PC-9 (cell line): Measurements from ENCODE around the gene DTX1. TPM values are rescaled to one million over a fixed set of nuclear protein-coding genes. Genes with fewer than 3 reads are reported as not detected.

Experiments
- BruUV-seq: library from RNA; stranded (reverse); fragments of 400-500 nt; replicated peaks from 2 replicates; lab custom pipeline; 2021; lab: Mats Ljungman, UMichigan
- CTCF ChIA-PET: fragments of 300-600 bp; sonication (Branson Sonifier 250); formaldehyde crosslinking; loops from one replicate; lab custom pipeline; 2022; ENCODE audit warnings: antibody characterized with exemption; lab: Charles Lee
- POLR2A ChIA-PET: fragments of 300-600 bp; sonication (Branson Sonifier 250); formaldehyde crosslinking; loops from one replicate; lab custom pipeline; 2022; ENCODE audit warnings: antibody characterized with exemption; ENCODE audit not compliant: unreplicated experiment; lab: Charles Lee
- DNase-seq, 2 experiments: peaks; one replicate each; pipeline versions ENCODE4 v3.0.0 to v3.0.0-alpha.2; 2015 to 2022; ENCODE audit warnings: mixed read lengths in 1 of 2
- H2AFZ ChIP-seq: fragments of 200-600 bp; sonication (generic); 2 replicates; pipeline ENCODE4 v1.8.1; 2017; ENCODE audit warnings: antibody characterized with exemption
- H3F3A ChIP-seq: fragments of 200-600 bp; sonication (generic); 2 replicates; pipeline ENCODE4 v1.8.1; 2017; ENCODE audit warnings: antibody characterized with exemption, mild to moderate bottlenecking, low read depth; ENCODE audit not compliant: insufficient read depth
- H3K27ac ChIP-seq: fragments of 200-600 bp; sonication (generic); 2 replicates; pipeline ENCODE4 v1.6.1; 2016; ENCODE audit warnings: mixed run types
- H3K27me3 ChIP-seq: fragments of 200-600 bp; sonication (generic); 2 replicates; pipeline ENCODE4 v1.6.1; 2016; ENCODE audit warnings: low read depth, mixed run types; ENCODE audit not compliant: insufficient read depth
- H3K36me3 ChIP-seq: fragments of 200-600 bp; sonication (generic); 2 replicates; pipeline ENCODE4 v1.6.1; 2016; ENCODE audit warnings: low read depth, mixed run types
- H3K4me1 ChIP-seq: fragments of 200-600 bp; sonication (generic); replicated peaks from 2 replicates; pipeline ENCODE4 v1.6.1; 2016; ENCODE audit warnings: mixed run types; ENCODE audit not compliant: insufficient read depth
- H3K4me2 ChIP-seq: fragments of 200-600 bp; sonication (generic); 2 replicates; pipeline ENCODE4 v1.6.1; 2017; ENCODE audit warnings: mixed run types
- H3K4me3 ChIP-seq: fragments of 200-600 bp; sonication (generic); 2 replicates; pipeline ENCODE4 v1.6.1; 2016; ENCODE audit warnings: mixed run types
- H3K79me2 ChIP-seq: fragments of 200-600 bp; sonication (generic); 2 replicates; pipeline ENCODE4 v1.6.1; 2017; ENCODE audit warnings: low read depth, mixed run types
- H3K9me2 ChIP-seq: fragments of 200-600 bp; sonication (generic); 2 replicates; pipeline ENCODE4 v1.8.1; 2017; ENCODE audit warnings: mild to moderate bottlenecking; ENCODE audit not compliant: insufficient read depth
- H3K9me3 ChIP-seq: fragments of 200-600 bp; sonication (generic); 2 replicates; pipeline ENCODE4 v1.8.1; 2016; ENCODE audit warnings: low read depth; ENCODE audit not compliant: insufficient read depth
- H4K20me1 ChIP-seq: fragments of 200-600 bp; sonication (generic); 2 replicates; pipeline ENCODE4 v1.8.1; 2017; ENCODE audit not compliant: insufficient read depth
- EZH2 ChIP-seq: fragments of 200-600 bp; sonication (generic); IDR thresholded peaks from 2 replicates; pipeline ENCODE4 v1.8.0; 2017; ENCODE audit warnings: antibody characterized with exemption, low read depth
- intact Hi-C: fragments of 100-400 bp; cut with micrococcal nuclease; formaldehyde crosslinking; loops from one replicate; pipeline ENCODE4 v1.10.0; 2022; ENCODE audit not compliant: unreplicated experiment
- total RNA-seq: library from RNA; stranded (reverse); gene quantifications from 2 replicates; pipeline ENCODE4 v1.2.3, GENCODE V29; 2021
- TF ChIP-seq, protein P1 (sequence below): fragments of 200-600 bp; sonication (generic); conservative IDR thresholded peaks from 2 replicates; pipeline ENCODE4 v1.6.1; 2017; ENCODE audit warnings: mixed run types, antibody characterized with exemption, mild to moderate bottlenecking, moderate library complexity

DTX1 gene
- total RNA-seq, 1 experiment from 2014 or later = 0.13 TPM

- Histone ChIP-seq H3K4me2 (no peak overlapping the region), H4K20me1 (no peaks in the 10 kb centered on the region), H3K79me2 (no peaks in the 10 kb centered on the region), H2AFZ (no peak overlapping the region), H3K4me1 (no peaks in the 10 kb centered on the region), H3K36me3 (no peaks in the 10 kb centered on the region), H3K4me3 (no peak overlapping the region), H3K9me3 (no peaks in the 10 kb centered on the region), H3K27me3 (peaks cover 69% of the 10 kb centered on the region), H3K27ac (no peak overlapping the region), H3F3A (no peaks in the 10 kb centered on the region), H3K9me2 (no peaks in the 10 kb centered on the region)
- POLR2A ChIA-PET = no interaction called here
- TF ChIP-seq EZH2 = no peak
- TF ChIP-seq, protein P1, sequence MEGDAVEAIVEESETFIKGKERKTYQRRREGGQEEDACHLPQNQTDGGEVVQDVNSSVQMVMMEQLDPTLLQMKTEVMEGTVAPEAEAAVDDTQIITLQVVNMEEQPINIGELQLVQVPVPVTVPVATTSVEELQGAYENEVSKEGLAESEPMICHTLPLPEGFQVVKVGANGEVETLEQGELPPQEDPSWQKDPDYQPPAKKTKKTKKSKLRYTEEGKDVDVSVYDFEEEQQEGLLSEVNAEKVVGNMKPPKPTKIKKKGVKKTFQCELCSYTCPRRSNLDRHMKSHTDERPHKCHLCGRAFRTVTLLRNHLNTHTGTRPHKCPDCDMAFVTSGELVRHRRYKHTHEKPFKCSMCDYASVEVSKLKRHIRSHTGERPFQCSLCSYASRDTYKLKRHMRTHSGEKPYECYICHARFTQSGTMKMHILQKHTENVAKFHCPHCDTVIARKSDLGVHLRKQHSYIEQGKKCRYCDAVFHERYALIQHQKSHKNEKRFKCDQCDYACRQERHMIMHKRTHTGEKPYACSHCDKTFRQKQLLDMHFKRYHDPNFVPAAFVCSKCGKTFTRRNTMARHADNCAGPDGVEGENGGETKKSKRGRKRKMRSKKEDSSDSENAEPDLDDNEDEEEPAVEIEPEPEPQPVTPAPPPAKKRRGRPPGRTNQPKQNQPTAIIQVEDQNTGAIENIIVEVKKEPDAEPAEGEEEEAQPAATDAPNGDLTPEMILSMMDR = no peak
- intact Hi-C loops = no loop called here
- CTCF ChIA-PET = no interaction called here
- BruUV-seq = no TSS peak
- no peak for DNase-seq
Observed at GRCh38 chr12:113064395-113065125, 8.0 kb downstream of the DTX1 start.

DNA sequence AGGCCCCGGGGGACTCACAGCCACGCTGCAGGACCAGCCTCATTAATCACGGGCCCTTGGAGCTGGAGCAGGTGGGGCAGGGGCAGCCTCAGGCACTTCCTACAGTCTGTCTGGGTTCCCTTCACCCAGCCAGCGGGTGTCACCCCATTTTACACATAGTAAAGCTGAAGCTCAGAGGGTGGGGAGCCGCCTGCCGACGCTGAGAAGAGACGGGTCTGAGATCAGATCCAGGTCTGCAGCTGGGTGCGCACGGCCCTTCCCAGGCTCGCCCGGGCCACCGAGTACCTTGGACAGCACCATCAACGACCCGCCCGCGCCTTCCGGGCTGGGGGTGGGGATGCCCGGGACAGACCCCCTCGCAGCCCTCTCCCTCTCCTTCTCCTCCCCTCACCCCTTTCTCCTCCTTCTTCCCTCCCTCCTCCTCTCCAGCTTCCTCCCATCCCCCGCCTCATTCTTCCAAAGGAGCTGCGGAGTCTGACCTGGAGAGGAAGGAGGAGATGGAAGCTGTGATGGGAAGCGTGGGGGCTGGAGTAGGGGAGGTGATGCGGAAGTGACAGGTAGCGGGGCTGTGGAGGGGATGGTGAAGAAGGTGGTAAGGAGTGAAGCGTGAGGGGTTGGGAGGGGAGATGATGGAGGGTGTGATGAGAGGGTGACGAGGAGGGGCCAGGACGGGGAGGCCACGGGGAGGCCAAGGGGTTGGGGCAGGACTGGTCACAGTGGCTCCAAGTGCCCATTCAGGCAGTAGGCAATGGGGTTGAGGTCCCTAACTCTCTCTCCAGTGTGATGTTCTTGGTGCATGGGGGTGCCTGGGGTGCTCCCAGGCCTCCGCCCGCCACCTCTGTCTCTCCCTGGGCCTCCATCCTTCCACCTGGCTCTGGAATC, 8.8 kb downstream of the DTX1 start:
- POLR2A ChIA-PET = no interaction called here
- Histone ChIP-seq H3K79me2 (no peaks in the 10 kb centered on the region), H4K20me1 (no peaks in the 10 kb centered on the region), H3F3A (no peaks in the 10 kb centered on the region), H3K4me3 (no peak overlapping the region), H3K4me2 (no peak overlapping the region), H2AFZ (no peak overlapping the region), H3K9me3 (no peaks in the 10 kb centered on the region), H3K4me1 (no peaks in the 10 kb centered on the region), H3K9me2 (no peaks in the 10 kb centered on the region), H3K36me3 (no peaks in the 10 kb centered on the region), H3K27ac (no peak overlapping the region), H3K27me3 (peaks cover 69% of the 10 kb centered on the region)
- TF ChIP-seq, protein P1 = no peak
- BruUV-seq = no TSS peak
- peak in 1 of 2 experiments; percentile 11 for DNase-seq
- CTCF ChIA-PET = no interaction called here
- intact Hi-C loops = no loop called here

DNA sequence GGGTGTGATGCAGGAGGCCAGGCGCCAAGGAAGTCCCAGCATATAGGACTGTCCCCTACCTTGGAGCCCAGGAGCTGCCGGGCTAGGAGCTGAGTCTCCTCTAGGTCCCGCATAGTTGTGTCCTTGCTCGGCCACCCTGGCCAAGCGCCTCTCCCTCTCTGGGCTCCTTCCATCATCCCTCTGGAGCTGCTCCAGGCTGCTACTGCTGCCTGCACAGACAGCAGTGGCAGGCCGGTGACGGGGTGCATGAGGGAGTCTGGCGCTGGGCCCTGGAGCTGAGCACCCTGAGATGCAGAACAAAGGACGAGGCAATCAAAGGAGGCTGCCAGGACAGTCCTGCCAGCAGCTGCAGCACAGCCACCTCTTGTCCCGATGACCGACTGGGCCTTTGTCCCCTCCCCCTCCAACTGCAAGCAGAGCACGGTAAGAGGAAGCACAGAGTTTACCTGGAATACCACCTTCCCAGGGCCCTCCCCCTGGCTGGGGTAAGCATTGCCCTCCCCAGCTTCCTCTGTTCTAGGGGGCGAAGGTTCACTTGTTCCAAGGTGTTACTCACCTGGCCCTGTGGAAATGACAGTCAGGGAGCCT, 10.4 kb downstream of the DTX1 start:
- H3K27ac ChIP-seq = no peak overlapping the region
- POLR2A ChIA-PET = no interaction called here
- no peaks in the 10 kb centered on the region for H3K36me3 ChIP-seq
- no peak for DNase-seq
- no peak overlapping the region for H2AFZ ChIP-seq
- H3K79me2 ChIP-seq = no peaks in the 10 kb centered on the region
- no TSS peak for BruUV-seq
- peaks cover 55% of the 10 kb centered on the region for H3K27me3 ChIP-seq
- H3K4me1 ChIP-seq = no peaks in the 10 kb centered on the region
- H3K4me3 ChIP-seq = no peak overlapping the region
- no peak for TF ChIP-seq EZH2
- TF ChIP-seq, protein P1 = no peak
- H4K20me1 ChIP-seq = no peaks in the 10 kb centered on the region
- no peak overlapping the region for H3K4me2 ChIP-seq
- intact Hi-C loops = no loop called here
- no peaks in the 10 kb centered on the region for H3F3A ChIP-seq
- no peaks in the 10 kb centered on the region for H3K9me2 ChIP-seq
- CTCF ChIA-PET = interaction anchor here (0.6 kb wide), 1 partner anchor 71 kb away, joined by 4 read pairs; no protein-coding TSS in a partner anchor
- H3K9me3 ChIP-seq = no peaks in the 10 kb centered on the region
